Gastrocnemius medialis (tissue), 4 donors: ENCODE results near the gene ENGASE. TPM values are rescaled to one million over a fixed set of nuclear protein-coding genes. Genes with fewer than 3 reads are reported as not detected.

Experiments used
- ATAC-seq, 2 donors: fragments of 150-250 bp; one replicate each; pipeline ENCODE4 v1.9.1; 2016
- DNase-seq, 2 donors: peaks; one replicate each; pipeline ENCODE4 v3.0.0-alpha.2; 2019
- H3K27ac ChIP-seq, 4 donors: fragments of 200-600 bp; sonication (generic); 1 replicate in 1 of 4; 2 replicates in 3 of 4; pipeline ENCODE4 v1.5.1; 2016 to 2018; ENCODE audit warnings: mild to moderate bottlenecking in 2 of 4, moderate library complexity in 1 of 4
- H3K27me3 ChIP-seq, 3 donors: fragments of 200-600 bp; sonication (generic) in 2 of 3; 1 replicate in 1 of 3; 2 replicates in 2 of 3; pipeline versions ENCODE4 v1.5.1 to v1.6.0; 2016 to 2019; ENCODE audit warnings: mild to moderate bottlenecking in 1 of 3, moderate library complexity in 1 of 3
- H3K36me3 ChIP-seq, 2 donors: fragments of 200-600 bp; sonication (generic) in 1 of 2; one replicate each; pipeline ENCODE4 v1.5.1; 2017 to 2018
- H3K4me1 ChIP-seq, 2 donors: fragments of 200-600 bp; sonication (generic) in 1 of 2; one replicate each; pipeline ENCODE4 v1.5.1; 2016 to 2017; ENCODE audit warnings: mild to moderate bottlenecking in 2 of 2
- H3K4me3 ChIP-seq, 4 donors: fragments of 200-600 bp; sonication (generic) in 3 of 4; 1 replicate in 1 of 4; 2 replicates in 3 of 4; pipeline ENCODE4 v1.5.1; 2016 to 2019; ENCODE audit warnings: mild to moderate bottlenecking in 2 of 4
- H3K9me3 ChIP-seq, 3 donors: fragments of 200-600 bp; sonication (generic) in 2 of 3; 1 replicate in 1 of 3; 2 replicates in 2 of 3; pipeline ENCODE4 v1.5.1; 2016 to 2019
- POLR2A ChIP-seq, 2 donors: fragments of 450-650 bp; IDR thresholded peaks; one replicate each; pipeline ENCODE4 v1.6.1; 2017; ENCODE audit warnings: antibody characterized with exemption in 2 of 2, mild to moderate bottlenecking in 2 of 2, moderate library complexity in 2 of 2
- in situ Hi-C, 4 donors: fragments of 200-750 bp; cut with MboI; loops; one replicate each; pipeline versions ENCODE4 v1.15.0 to v1.8.0; 2017; ENCODE audit warnings: low sequenced_read_pairs in 4 of 4
- intact Hi-C: fragments of 100-400 bp; cut with DNase I; formaldehyde crosslinking; loops from one replicate; pipeline ENCODE4 v1.15.1; 2023; ENCODE audit warnings: low total_unique reads
- total RNA-seq, 4 donors: library from RNA; depleted of rRNA; stranded (reverse); fragments of >200 nt; gene quantifications; one replicate each; pipeline versions ENCODE4 v1.1.0 to v1.2.3, GENCODE V29; 2016
- TF ChIP-seq, protein P1 (sequence below), 5 experiments: fragments of 450-650 bp in 3 of 5; fragments of 200-600 bp in 2 of 5; sonication (generic) in 2 of 5; IDR thresholded peaks in 4 of 5; conservative IDR thresholded peaks in 1 of 5; 1 replicate in 4 of 5; 2 replicates in 1 of 5; pipeline ENCODE4 v1.5.1; 2016 to 2019; ENCODE audit warnings: antibody characterized with exemption in 5 of 5, mild to moderate bottlenecking in 3 of 5, moderate library complexity in 3 of 5

ENGASE gene
- total RNA-seq, 4 donors from 2014 or later, result 5.1 to 14.2 (median 9.3) TPM

DNA sequence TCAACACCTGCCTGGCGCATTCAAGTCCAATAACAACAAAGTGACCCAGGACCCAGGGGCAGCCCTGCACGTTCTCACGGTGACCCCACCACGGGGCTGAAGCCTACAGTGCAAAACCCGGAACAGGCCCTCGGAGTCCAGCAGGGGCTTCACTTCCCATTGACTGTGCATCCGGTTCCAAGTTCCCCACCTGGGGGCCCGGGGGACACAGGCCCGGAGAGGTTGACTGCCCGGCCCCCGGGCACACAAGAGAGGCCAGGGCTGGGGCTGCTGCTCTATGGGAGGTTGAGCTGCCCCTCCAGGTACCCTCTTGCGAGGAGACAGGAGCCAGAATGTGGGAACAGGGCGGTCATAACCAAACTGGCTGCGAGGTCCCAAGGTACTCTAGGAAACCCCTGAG lies 31.3 kb downstream of the ENGASE start:
- TF ChIP-seq, protein P1, sequence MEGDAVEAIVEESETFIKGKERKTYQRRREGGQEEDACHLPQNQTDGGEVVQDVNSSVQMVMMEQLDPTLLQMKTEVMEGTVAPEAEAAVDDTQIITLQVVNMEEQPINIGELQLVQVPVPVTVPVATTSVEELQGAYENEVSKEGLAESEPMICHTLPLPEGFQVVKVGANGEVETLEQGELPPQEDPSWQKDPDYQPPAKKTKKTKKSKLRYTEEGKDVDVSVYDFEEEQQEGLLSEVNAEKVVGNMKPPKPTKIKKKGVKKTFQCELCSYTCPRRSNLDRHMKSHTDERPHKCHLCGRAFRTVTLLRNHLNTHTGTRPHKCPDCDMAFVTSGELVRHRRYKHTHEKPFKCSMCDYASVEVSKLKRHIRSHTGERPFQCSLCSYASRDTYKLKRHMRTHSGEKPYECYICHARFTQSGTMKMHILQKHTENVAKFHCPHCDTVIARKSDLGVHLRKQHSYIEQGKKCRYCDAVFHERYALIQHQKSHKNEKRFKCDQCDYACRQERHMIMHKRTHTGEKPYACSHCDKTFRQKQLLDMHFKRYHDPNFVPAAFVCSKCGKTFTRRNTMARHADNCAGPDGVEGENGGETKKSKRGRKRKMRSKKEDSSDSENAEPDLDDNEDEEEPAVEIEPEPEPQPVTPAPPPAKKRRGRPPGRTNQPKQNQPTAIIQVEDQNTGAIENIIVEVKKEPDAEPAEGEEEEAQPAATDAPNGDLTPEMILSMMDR (IDR thresholded peaks at IDR 0.05 in 4 of 5, conservative IDR thresholded peaks at IDR 0.05 in 1 of 5), result no peak
- no peak for TF ChIP-seq POLR2A (IDR thresholded peaks at IDR 0.05)
- intact Hi-C loops (no loop called here), in situ Hi-C loops (no loop called here)
- Histone ChIP-seq H3K27ac (no peak overlapping the region), H3K36me3 (no peaks in the 10 kb centered on the region), H3K4me3 (no peak overlapping the region), H3K4me1 (no peaks in the 10 kb centered on the region), H3K9me3 (no peaks in the 10 kb centered on the region), H3K27me3 (peaks cover 24 to 35% (median 27%) of the 10 kb centered on the region in 3 donors)
- DNase-seq, result no peak
- ATAC-seq, result no peak

DNA sequence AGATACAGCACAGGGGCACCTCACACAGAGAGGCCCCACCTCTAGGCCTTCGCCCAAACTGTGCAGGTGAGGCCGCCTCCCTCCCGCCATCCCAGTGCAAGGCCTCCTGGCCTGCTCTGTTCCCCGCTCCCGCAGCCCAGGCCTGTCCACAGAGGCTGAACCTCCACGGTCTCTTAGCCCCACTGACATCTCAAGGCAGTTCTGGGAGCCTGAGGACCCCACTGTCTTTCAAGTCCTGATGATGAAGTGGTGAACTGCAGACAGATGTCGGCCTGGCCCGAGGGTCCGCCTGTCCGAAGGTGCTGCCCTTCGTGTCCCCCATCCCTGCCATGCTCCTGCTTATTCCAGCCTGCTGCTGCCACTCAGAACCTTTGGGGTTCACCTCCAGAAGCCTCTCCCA lies 32.3 kb downstream of the ENGASE start:
- TF ChIP-seq POLR2A (IDR thresholded peaks at IDR 0.05), result no peak
- TF ChIP-seq, protein P1 (IDR thresholded peaks at IDR 0.05 in 4 of 5, conservative IDR thresholded peaks at IDR 0.05 in 1 of 5), result no peak
- Histone ChIP-seq H3K4me3 (no peak overlapping the region), H3K27me3 (peaks cover 19 to 33% (median 24%) of the 10 kb centered on the region in 3 donors), H3K4me1 (no peaks in the 10 kb centered on the region), H3K9me3 (no peaks in the 10 kb centered on the region), H3K36me3 (no peaks in the 10 kb centered on the region), H3K27ac (no peak overlapping the region)
- ATAC-seq, result no peak
- no peak for DNase-seq
- in situ Hi-C loops (no loop called here), intact Hi-C loops (no loop called here)

DNA sequence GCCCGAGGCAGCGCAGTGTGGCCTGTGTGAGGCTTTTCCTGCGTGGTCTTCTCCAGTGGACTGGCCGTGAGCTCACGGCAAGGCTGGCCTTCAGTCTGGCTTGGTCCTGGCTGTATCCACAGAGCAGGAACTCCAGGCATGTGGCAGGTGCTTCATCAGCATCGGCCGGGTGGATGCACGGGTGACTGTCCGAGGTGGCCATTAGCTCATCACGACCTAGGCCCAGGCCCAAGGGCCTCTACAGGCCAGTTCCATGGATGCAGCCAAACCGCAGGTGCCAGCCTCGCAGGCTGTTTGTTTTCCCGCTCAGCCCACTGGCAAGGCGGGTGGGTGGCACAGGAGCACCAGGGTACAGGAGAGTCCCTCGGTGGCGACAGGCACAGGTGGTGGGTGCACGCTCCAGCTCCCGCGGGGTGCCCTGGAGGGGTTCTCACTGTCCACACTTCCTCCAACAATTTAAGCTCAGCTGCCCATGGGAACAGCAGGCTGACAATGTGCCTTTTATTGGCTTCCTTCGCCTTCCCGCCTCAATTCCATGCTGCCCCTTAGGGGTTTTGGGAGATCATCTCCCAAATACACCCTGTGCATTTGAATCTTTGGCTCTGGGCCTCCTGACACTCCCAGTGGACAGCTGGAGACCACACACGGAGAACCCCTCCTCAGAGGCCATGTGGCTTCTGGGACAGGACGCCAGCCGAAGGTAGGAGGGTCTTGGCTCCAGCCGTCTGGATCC lies 33.0 kb downstream of the ENGASE start:
- in situ Hi-C loops (no loop called here), intact Hi-C loops (no loop called here)
- Histone ChIP-seq H3K4me3 (no peak overlapping the region), H3K9me3 (no peaks in the 10 kb centered on the region), H3K4me1 (no peaks in the 10 kb centered on the region), H3K27ac (no peak overlapping the region), H3K27me3 (peaks cover 12 to 26% (median 17%) of the 10 kb centered on the region in 3 donors), H3K36me3 (no peaks in the 10 kb centered on the region)
- TF ChIP-seq POLR2A (IDR thresholded peaks at IDR 0.05), result no peak
- TF ChIP-seq, protein P1 (IDR thresholded peaks at IDR 0.05 in 4 of 5, conservative IDR thresholded peaks at IDR 0.05 in 1 of 5), result no peak
- ATAC-seq (no peak), DNase-seq (no peak)

DNA sequence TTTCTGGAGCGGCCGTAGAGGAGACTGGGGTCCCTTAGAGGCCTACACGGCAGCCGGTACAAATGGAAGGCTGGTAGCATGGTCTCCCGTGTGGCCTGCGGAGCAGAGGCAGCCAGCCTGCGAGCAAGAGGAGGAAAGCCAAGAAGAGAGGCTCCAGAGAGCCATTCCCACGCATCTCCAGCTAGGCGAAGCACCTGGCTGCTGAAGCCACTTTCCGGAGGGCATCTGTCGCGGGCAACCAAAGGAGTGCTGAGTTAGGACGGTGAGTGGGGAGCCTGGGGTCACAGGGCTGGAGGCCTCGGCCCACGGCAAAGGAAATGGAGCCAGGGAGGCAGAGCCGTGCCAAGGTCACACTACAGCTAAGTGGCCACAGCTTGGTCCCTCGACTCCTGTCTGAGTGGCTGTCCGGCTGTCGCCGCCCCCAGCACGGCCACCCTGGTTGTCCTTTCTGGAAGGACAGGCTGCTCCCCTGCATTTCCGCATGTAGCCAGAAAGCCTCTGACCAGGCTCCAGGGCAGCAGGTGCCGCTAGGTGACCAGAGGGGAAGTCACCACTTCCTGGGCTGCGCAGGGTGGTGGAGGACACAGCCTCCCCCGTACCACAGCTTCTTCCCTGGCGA lies 33.7 kb downstream of the ENGASE start:
- Histone ChIP-seq H3K27me3 (peaks cover 10 to 19% (median 10%) of the 10 kb centered on the region in 3 donors), H3K4me1 (no peaks in the 10 kb centered on the region), H3K4me3 (no peak overlapping the region), H3K36me3 (no peaks in the 10 kb centered on the region), H3K27ac (no peak overlapping the region), H3K9me3 (no peaks in the 10 kb centered on the region)
- no peak for TF ChIP-seq POLR2A (IDR thresholded peaks at IDR 0.05)
- TF ChIP-seq, protein P1 (IDR thresholded peaks at IDR 0.05 in 4 of 5, conservative IDR thresholded peaks at IDR 0.05 in 1 of 5), result no peak
- in situ Hi-C loops (no loop called here), intact Hi-C loops (no loop called here)
- DNase-seq (no peak), ATAC-seq (no peak)
